Adrenal gland (tissue), 5 donors: Measurements from ENCODE around the gene ETV3.

Experiments used
- CTCF ChIP-seq, 6 experiments: fragments of 450-650 bp in 4 of 6; fragments of 200-600 bp in 2 of 6; sonication (generic) in 1 of 6; IDR thresholded peaks; 1 replicate in 5 of 6; 2 replicates in 1 of 6; pipeline versions ENCODE4 v1.5.1 to v1.8.0; 2016 to 2021; ENCODE audit warnings: antibody characterized with exemption in 6 of 6, mild to moderate bottlenecking in 2 of 6, moderate library complexity in 1 of 6
- POLR2A ChIP-seq, 2 donors: fragments of 450-650 bp; IDR thresholded peaks; one replicate each; pipeline ENCODE4 v1.6.1; 2017; ENCODE audit warnings: antibody characterized with exemption in 2 of 2, mild to moderate bottlenecking in 2 of 2, moderate library complexity in 1 of 2
- donor health status: DM: no; HTN: no; CAD: no.

GRCh38 chr1:157091186-157091585 lies 47.0 kb downstream of the ETV3 start:
- TF ChIP-seq POLR2A (IDR thresholded peaks at IDR 0.05), result no peak
- no peak for TF ChIP-seq CTCF (IDR thresholded peaks at IDR 0.05)
